ENCODE results near the gene ZNF557. TPM values are rescaled to one million over a fixed set of nuclear protein-coding genes. Genes with fewer than 3 reads are reported as not detected.

Gene ZNF557
- total and polyA plus RNA-seq, 8 donors, result 1.7 to 6.6 (median 3.5) TPM

GRCh38 chr19:7067716-7068115, 1.8 kb upstream of the ZNF557 start:
- H3K9me3 ChIP-seq, result no peaks in the 10 kb centered on the region
- H3K4me3 ChIP-seq, result no peak overlapping the region
- no peak for DNase-seq
- FAIRE-seq, result no peak
- no peak for TF ChIP-seq CTCF (IDR thresholded peaks at IDR 0.05)
- WGBS, 2 donors, result 84 to 88% methylated on average over 2 of the region's 2 CpGs
- no peak overlapping the region for H3K27ac ChIP-seq
- intact Hi-C loops (cut with DNase I), result no loop called here
- no peaks in the 10 kb centered on the region for H3K27me3 ChIP-seq
- peaks cover 0 to 10% (median 4%) of the 10 kb centered on the region in 3 donors for H3K4me1 ChIP-seq
- peaks cover 0 to 8% (median 6%) of the 10 kb centered on the region in 3 donors for H3K36me3 ChIP-seq
- no peak for ATAC-seq

- intact Hi-C loops (cut with DNase I), result no loop called here
- Histone ChIP-seq H3K27ac (peak overlapping the region in 1 of 4 donors; percentile 11), H3K4me1 (peaks cover 0 to 10% (median 4%) of the 10 kb centered on the region in 3 donors), H3K36me3 (peaks cover 0 to 16% (median 8%) of the 10 kb centered on the region in 3 donors), H3K4me3 (no peak overlapping the region), H3K9me3 (no peaks in the 10 kb centered on the region), H3K27me3 (no peaks in the 10 kb centered on the region)
- WGBS, 2 donors, result 77 to 78% methylated on average over 6 of the region's 6 CpGs
- DNase-seq, result no peak
- ATAC-seq, result no peak
- no peak for TF ChIP-seq CTCF (IDR thresholded peaks at IDR 0.05)
- no peak for FAIRE-seq
Measured at GRCh38 chr19:7068599-7068998, 904 bp upstream of the ZNF557 start.

- 0 to 1% methylated on average over 12 of the region's 12 CpGs for WGBS, 2 donors
- H3K27ac ChIP-seq, result peak overlapping the region; percentile 57 to 80 (median 70)
- H3K9me3 ChIP-seq, result no peaks in the 10 kb centered on the region
- peak in 2 of 4 donors; percentile 4 to 11 for ATAC-seq
- peak overlapping the region; percentile 89 to 99 (median 96) for H3K4me3 ChIP-seq
- H3K27me3 ChIP-seq, result no peaks in the 10 kb centered on the region
- TF ChIP-seq CTCF (IDR thresholded peaks at IDR 0.05), result no peak
- no peak for FAIRE-seq
- H3K36me3 ChIP-seq, result peaks cover 0 to 25% (median 9%) of the 10 kb centered on the region in 3 donors
- intact Hi-C loops (cut with DNase I), result no loop called here
- DNase-seq, result no peak
- peaks cover 0 to 10% (median 4%) of the 10 kb centered on the region in 3 donors for H3K4me1 ChIP-seq
Measured at GRCh38 chr19:7069904-7070226, 362 bp downstream of the ZNF557 start.

GRCh38 chr19:7072541-7072940, 3.0 kb downstream of the ZNF557 start:
- no peaks in the 10 kb centered on the region for H3K9me3 ChIP-seq
- ATAC-seq (no peak), DNase-seq (no peak), FAIRE-seq (no peak)
- no peak for TF ChIP-seq CTCF (IDR thresholded peaks at IDR 0.05)
- H3K36me3 ChIP-seq, result peaks cover 0 to 51% (median 35%) of the 10 kb centered on the region in 3 donors
- WGBS, 2 donors, result 91 to 96% methylated on average over 6 of the region's 6 CpGs
- intact Hi-C loops (cut with DNase I), result no loop called here
- H3K4me1 ChIP-seq, result peaks cover 0 to 10% (median 4%) of the 10 kb centered on the region in 3 donors
- no peaks in the 10 kb centered on the region for H3K27me3 ChIP-seq
- H3K4me3 ChIP-seq, result no peak overlapping the region
- H3K27ac ChIP-seq, result no peak overlapping the region

- no peaks in the 10 kb centered on the region for H3K9me3 ChIP-seq
- FAIRE-seq (no peak), ATAC-seq (no peak), DNase-seq (peak in 1 of 6 donors; percentile 55)
- H3K4me1 ChIP-seq, result peaks cover 0 to 10% (median 4%) of the 10 kb centered on the region in 3 donors
- 97 to 98% methylated on average over 27 to 29 of the region's 29 CpGs for WGBS, 2 donors
- H3K36me3 ChIP-seq, result peaks cover 5 to 74% (median 52%) of the 10 kb centered on the region in 3 donors
- H3K4me3 ChIP-seq, result no peak overlapping the region
- no peaks in the 10 kb centered on the region for H3K27me3 ChIP-seq
- H3K27ac ChIP-seq, result no peak overlapping the region
- no peak for TF ChIP-seq CTCF (IDR thresholded peaks at IDR 0.05)
- intact Hi-C loops (cut with DNase I), result no loop called here
Measured at GRCh38 chr19:7074705-7075282, 5.3 kb downstream of the ZNF557 start.

All from pancreas (tissue), 10 donors.